ENCODE measurements around the gene ARFGAP3.
A peak's percentile ranks its signal among the peaks of the same experiment; 100 is the strongest.

The ARFGAP3 gene

GRCh38 chr22:42883121-42883520 lies 26.0 kb upstream of the ARFGAP3 start:
- DNase-seq = no peak

DNA sequence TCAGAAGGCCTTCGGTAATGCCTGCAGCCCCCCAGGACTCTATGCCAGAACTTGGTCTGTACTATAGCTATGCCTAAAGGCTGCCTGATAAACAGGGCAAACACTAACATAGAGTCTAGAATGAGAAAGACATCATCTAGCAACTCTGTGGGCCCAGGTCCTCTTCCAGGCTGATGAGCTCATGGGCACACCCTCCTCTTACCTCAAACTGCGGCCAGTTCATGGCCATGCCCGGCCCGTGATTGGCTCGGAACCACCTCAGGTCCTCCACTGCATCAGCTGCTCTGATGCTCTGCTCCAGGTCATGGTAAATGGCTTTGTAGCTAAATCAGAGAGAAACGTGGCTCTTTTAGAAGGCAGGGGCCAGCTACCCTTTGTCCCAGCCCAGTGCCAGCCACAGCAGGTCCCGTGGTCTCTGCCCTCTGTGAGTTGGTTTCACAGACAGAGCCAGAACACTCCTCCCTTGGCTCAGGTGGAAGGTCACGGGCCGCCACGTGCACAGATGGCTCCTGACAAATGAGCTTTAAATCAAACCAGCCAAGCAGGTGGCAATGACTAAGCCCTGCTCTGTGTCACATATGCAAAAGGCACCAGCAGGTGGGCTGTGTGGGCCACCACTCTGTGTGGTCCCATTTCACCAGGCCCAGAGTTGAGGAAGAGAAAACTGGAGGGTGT lies 25.0 kb upstream of the ARFGAP3 start:
- DNase-seq = no peak

DNA sequence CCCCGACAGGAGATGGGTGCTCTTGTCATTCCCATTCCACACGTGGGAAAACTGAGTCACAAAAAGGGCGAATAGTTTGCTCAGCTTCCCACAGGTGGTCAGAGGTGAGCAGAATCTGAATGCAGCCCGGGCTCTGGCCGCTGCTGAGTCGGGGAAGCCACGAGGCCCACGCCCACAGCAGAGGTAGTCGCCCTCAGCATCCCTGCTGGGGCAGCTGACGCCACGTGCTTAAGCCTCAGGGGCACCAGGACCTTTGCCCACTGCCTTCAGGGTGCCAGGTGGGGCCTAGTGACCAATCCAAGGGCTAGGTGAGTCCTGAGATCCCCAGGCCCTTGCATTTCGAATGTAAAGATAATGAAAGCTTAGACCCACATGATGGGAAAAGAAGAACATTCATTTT lies 24.2 kb upstream of the ARFGAP3 start:
- DNase-seq = no peak

- no peak for DNase-seq
These were observed 23.7 kb upstream of the ARFGAP3 start for GRCh38 chr22:42880815-42881214.

GRCh38 chr22:42879371-42880021 lies 22.4 kb upstream of the ARFGAP3 start:
- no peak for DNase-seq

DNA sequence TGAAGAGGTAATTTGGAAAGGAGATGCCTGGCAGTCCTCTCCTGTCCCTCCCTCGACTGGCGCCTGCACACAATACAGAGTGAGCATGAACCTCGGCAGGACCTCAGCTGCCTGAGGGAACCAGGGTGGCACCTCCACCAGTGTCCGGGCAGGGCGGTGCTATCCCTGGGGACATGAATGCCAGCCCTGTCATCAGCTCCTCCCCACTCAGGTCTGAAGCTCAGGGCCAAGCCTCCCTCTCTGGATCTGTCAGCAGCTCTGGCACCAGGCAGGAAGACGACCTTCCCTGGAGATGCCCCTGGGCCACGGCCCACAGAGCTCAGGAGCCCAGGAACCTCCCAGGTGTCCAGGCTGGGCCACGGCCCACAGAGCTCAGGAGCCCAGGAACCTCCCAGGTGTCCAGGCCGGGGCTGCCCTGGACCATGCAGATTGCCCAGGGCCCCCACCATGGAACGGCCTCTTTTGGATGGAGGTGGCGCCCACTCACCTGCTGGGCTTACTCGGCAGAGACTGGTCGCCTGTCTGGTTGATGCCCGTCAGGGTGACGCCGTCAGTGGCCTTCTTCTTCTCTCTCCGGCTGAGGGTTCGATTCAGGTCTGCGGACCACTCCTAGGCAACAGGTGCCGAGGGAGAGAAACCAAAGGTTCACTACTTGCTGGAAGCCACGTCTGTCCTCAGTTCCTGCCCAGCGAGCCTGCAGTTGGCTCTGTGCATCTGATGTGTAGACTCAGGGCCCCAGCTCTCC lies 21.7 kb upstream of the ARFGAP3 start:
- no peak for DNase-seq

- DNase-seq = no peak
These were observed 20.7 kb upstream of the ARFGAP3 start for GRCh38 chr22:42877597-42878340.

DNA sequence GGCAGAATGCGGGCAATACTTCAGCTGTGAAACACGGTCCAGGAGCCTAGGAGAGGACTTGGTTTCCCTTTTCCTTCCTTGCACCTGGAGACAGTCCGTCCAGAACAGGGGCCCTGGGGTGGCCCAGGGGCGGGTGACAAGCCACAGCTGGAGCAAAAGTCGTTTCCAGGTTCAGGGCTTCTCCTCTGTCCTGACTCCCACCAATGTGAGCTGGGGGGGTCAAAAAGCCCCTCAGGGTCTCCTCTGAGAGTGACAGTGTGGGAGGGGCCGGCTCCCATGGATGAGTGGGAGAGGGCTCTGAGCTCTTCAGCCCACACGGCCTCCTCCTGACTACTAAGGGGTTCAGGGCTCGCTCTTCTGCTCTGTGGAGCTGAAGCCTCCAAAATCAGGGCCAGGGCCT lies 20.1 kb upstream of the ARFGAP3 start:
- no peak for DNase-seq

- no peak for DNase-seq
These were observed 19.0 kb upstream of the ARFGAP3 start for GRCh38 chr22:42876041-42876440.

DNA sequence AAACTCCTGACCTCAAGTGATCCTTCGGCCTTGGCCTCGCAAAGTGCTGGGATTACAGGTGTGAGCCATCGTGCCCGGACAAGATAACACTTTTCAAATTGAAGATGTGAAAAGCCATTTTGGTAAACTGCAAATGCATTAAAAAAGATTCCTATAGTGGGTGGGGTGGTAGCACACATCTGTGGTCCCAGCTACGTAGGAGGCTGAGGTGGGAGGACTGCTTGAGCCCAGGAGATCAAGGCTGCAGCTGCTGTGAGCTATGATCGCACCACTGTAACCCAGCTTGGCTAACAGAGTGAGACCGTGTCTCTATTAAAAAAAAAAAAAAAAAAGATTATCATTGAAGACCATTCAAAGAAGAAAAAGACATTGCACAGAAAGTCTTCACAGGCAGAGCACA lies 16.9 kb upstream of the ARFGAP3 start:
- no peak for DNase-seq

GRCh38 chr22:42873356-42873755 lies 16.3 kb upstream of the ARFGAP3 start:
- no peak for DNase-seq

- DNase-seq = peak; percentile 66
These were observed 15.7 kb upstream of the ARFGAP3 start for GRCh38 chr22:42872821-42873220.

DNA sequence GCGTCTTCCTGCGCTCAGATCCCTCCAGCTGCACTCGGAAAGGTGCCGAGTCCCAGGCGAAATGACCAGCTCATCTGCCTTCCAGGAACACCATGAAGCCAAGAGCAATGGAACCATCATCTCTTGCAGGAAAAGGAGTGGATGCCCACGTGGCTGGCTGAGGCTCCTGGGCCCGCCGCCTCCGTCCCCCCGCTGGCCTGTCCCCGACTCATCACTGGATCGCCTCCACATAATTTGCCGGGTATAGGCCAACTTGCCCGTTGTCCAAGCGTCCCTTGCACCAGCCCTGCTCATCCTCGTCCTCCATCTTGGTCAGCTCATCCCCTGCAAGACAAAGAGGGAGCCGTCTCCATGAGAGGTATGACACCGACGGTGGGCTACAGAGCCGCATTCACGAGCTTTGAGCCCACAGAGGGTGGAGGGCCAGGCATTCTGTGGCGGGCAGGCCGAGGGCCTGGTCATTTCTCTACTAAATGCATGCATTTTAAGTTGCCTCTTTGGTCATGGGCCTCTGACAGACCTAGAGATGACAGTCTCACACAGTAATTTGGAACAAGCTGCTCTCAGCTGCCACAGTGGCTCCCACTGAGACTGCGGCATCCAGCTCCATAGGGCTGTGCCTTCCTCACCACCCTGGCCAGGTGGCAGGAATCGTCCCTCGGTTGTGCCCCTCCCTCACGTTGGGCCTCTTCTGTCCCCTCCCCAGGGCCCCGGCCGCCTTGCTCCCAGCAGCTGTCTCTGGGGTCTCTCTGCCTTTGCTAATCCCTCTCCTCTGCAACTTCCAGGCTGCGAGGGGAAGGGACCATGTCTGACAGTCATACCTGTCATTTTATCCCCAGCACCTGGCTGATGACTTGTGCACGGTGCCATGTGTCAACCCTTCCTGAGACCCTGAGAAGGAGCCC lies 14.3 kb upstream of the ARFGAP3 start:
- DNase-seq = no peak

GRCh38 chr22:42869888-42870480 lies 12.9 kb upstream of the ARFGAP3 start:
- DNase-seq = no peak

DNA sequence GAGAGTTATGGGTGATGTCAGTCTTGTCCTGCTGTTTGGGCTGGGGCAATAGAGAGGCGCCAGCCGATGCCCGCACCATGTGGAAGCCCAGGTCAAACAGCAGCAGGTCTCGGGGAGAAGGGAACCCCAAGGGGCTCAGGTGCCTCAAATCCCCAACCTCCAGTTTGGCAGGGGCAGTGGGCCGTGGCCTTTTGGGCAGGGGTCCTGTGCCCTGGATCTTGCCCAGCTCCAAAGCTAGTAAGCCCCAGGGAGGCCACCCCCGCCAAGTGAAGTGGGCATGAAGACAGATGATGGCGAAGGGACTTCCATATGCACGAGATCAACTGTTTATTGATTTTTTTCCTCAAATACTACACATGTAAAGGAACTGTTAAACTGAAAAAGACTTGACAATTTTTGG lies 12.4 kb upstream of the ARFGAP3 start:
- DNase-seq = no peak

DNA sequence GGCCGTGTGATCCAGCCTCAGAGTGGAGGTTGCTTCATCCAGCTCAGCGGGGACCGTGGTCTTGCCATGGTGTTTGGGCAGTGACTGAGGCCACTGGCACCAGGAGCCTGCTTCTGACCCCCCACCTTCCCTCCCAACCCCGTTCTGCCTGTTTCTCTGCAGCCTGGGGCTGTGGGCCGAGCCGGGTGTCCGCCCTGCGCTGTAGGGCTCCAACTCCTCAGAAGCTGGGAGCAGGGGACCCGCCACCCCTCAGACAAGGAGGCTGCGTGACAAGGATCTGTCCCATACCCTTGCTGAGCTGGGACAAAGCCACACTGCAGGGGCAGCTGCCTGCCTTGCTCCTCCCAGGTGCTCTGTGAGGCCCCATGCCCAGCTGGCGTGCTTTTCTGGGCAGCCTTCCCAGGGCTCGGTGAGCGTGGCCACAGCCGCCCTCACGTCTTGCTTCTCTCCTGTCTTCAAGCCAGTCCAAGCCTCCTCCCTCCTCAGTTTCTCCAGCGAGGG lies 11.7 kb upstream of the ARFGAP3 start:
- DNase-seq = peak; percentile 61

DNA sequence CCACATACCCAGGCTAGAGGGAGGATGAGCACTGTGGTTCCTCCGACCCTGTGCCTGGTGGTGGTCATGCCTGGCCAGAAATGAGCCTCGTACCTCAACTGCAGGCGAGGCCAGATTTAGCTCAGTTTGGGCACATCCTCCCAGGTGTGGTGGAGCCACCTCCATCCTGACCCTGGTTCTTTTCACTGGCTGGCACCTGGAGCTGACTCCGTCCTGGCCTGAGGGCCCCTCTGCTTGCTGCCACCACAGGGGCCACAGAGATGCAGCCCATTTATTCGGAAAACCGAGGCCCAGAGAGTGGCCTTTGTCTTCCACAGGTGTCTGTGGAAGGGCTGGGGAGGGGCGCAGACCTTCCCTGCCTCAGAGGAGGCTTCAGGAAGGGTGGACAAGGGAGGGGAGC lies 9.0 kb upstream of the ARFGAP3 start:
- no peak for DNase-seq

- no peak for DNase-seq
These were observed 8.5 kb upstream of the ARFGAP3 start for GRCh38 chr22:42865536-42865935.

- DNase-seq = no peak
These were observed 6.4 kb upstream of the ARFGAP3 start for GRCh38 chr22:42863349-42863961.

- no peak for DNase-seq
These were observed 5.1 kb upstream of the ARFGAP3 start for GRCh38 chr22:42862045-42862734.

- DNase-seq = peak; percentile 88
These were observed 3.9 kb upstream of the ARFGAP3 start for GRCh38 chr22:42860968-42861367.

All from NCI-H1092 (cell line).